ENCODE measurements around the gene FOXC2.

The FOXC2 gene

DNA sequence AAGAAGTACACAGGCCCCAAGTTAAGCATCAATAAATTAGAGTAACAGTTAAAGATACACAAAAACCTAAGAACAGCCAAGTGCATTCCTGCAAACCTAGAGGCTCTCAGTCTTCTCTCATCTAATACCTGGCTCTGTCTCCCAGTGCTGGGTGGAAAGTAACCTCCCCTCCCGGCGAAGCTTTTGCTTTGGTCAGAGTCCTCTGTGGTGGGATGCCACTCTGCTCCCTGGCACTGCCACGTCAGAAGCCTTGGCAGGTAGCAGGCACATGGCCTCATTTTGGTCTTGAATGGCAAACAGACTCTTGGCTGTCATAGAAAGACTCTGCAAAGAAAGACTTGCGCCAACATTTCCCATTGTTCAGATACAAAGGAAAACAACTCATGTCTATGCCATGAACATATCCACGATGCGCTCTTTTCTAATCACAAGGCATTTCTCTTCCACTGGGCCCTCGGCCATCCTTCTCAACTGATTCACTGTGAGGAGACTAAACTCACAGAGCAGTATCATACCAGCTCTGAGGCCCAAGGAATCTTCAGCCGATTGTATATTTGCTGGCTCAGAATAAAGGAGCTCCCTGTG, 32.8 kb upstream of the FOXC2 start:
- no peak for DNase-seq

DNA sequence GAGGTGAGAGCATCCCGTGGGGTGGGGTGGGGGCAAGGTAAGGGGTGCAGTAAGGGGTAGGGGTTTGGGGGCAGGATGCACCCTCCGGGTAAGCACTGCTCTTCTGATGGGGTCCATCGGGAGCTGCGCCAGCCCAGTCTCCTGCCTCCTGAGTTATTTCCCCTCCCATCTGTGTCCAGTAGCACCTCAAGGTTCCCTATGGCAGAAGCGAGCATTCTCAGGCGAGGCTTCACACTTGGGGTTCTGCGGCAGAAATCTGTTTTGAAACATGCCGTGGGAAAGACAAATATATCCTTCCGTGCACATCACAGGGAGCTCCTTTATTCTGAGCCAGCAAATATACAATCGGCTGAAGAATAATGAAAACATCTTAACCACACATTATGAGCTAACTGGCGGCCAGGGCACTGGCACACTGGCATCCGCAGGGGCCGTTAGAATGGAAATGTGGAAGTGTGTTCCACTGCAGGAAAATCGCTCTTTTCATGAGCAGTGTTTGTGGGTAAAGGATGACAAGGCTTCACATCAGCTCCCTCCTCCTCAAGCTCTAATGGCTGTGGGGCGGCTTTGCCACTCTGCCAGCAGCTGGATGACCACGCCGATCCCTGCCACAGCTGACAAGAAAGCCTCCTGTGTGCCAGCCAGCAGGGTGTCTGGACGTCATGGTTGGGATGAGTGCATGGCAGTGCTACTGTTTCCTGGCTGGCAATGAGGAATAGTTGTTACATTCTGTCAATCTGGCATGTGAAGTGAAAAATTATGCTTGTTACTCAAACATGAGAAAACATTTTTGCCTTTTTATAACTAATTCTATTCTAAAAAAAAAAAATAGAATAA, 31.6 kb upstream of the FOXC2 start:
- no peak for DNase-seq

GRCh38 chr16:86536621-86537020, 30.0 kb upstream of the FOXC2 start:
- DNase-seq = no peak

DNA sequence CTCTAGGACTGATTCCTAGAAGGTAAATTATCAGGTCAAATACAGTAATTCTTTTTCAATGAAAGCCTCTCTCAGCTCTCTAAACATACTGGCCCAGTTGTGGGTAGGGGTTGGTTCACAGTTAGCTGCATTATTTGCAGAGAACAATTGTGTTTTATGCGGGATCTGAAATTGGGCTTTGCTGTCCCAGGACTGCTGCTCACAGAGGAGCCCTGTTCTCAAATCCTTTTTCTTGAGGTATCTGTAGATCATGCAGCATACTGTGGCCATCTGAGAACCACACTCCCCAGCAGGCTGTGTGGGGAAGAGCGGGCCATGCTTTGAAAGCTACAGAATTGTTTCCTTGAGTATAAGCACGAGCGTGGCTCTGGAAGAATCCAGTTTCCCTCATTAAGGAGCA, 29.1 kb upstream of the FOXC2 start:
- DNase-seq = no peak

DNA sequence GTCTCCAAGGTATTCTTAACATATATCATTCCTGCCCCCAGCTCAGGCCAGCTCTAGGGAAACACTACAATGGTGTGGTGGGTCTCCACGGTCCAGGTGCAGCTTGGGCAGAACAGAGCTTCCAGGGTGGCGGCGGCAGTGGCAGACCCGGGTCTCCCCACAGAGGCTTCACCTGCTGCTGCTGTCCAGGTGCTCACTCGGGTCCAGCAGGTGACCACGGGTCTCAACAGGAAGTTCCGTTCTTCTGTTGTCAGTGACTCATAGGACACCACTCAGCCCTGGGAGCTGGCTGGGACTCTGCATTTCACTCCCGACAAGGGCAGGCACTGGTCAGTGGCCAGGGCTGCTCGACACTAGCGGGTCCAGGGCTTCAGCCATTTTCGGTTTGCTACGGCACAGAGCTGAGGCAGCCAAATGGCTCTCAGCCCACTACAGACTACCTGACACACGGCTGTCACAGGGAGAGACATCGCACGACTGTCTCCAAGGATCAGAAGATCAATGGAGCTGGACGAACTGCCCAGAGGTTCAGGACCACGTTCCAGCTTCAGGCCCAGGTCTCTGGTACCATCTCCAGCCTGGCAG, 28.3 kb upstream of the FOXC2 start:
- DNase-seq = no peak

DNA sequence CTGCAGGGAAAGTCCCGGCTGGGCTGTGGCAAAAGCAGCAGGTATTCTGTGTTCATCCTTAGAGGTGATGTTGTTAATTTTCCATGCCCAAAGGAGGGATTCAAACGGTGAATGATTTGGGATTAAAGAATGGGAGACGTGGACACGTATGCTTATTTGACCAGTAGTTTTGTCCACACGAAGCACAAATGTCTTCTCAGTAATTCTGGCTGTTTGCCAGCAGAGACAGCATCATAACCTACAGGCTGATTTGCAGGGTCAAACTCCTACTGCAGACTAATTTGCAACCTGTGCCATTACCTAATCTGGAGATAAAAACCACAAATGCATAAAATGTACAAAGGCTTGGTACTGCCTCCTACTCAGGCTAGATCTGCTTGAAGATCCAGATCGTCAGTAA, 25.7 kb upstream of the FOXC2 start:
- peak in 1 of 2 experiments; percentile 2 for DNase-seq

GRCh38 chr16:86541560-86541959, 25.1 kb upstream of the FOXC2 start:
- DNase-seq = no peak

DNA sequence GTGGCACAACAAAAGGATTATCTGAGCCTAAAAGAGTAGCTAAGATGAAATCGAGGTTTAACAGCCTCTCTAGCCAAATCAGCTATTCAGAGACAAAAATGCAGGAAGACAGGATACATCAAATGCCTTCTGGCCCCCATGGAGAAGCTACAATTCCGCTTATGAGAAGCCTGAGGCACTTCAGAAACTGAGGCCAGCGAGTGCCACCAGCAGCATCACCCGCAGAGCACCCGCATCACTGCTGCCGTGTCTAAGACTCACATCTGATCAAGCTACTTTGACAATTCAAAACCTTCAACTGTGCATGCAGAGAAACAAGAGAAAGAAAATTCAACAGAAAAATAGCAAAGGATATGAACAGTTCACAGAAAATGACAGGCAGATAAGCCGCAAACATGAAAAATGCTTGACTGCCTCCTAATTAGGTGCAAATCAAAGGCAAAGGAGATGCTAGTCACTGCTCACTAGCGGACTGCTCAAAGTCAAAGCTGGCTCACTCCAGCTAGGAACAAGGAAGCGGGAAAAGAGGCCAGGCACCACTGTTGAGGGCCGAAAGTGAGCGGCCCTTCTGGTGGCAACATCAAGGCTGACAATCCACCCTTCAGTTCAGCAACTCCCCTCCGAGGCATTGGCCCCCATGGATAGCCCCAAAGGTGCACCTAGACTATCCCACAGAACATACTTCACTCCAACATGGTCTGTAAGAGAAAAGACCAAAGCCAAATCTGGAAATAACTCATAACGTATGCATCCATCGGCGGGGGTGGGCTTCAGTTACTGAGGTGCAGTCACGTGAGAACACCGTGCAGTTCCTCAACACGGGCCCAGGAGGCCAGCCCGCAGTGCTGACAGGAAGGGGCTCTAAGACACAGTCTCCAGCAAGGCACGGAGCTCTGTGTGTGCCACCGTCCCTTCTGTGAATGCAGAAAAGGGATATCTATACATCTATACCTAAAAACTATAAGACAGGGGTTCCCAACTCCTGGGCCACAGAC, 23.6 kb upstream of the FOXC2 start:
- DNase-seq = no peak

DNA sequence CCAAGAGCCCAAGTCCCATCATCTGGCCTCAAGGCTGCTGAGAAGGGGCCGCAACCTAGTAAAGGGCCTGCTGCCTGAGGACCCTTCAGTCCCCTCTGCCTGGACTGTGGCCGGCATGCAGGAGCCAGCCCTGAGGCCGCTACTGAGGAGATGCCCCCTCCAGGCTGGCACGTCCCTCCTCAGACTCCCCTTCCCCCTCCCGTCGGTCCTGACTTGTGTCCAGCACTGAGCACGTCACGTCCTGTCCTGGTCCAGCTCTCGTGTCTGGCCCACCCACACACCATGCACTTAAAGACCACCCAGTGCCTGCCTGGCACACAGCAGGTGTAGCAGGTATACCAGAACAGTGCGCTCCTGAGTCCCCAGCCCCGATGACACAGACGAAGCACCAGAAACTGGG, 21.1 kb upstream of the FOXC2 start:
- DNase-seq = no peak

DNA sequence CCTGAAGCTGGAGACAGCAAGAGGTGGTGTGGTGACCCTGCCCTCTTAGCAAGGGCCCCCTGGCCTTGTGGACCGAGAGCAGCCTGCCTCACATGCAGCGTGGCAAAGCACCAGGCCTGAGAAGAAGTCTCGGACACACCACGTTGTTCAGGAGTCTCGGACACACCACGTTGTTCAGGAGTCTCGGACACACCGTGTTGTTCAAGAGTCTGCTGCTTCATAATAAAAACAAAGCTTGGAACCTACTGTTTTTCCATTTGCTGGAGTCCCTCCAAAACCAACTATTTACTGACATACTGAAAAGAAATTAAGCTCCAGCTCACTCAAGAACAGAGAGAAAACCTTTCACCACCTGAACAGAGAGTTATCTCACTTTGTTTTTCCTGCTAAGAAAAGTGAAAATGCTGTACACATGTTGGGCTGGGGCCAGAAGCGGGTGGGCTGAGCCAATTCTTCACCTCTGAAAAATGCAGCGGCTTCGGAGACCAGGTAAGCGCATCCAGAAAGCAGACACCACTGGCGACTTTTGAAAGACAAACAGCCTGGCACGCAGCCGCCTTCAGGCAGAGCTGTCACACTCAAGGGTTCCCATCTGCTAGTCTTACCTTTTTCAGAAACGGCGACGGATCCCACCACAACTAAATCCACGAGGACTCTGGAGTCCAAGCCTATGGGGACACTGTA, 20.5 kb upstream of the FOXC2 start:
- DNase-seq = no peak

DNA sequence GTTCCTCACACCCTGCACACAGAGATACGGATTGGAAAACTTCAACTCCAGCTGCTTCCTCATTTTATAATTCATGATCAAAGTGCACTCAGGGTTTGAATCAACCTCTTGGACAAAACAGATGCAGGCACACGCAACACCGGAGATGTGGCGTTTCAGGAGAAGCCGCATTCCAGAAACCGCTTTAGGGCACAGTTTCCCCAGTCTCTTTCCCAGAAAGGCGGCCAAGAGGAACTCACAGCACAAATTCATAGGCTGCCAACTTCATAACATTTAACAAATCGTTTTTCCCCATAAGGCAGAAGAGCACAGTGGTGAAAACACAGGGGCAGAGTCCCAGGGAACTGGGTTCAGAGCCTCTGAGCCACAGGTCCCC, 20.0 kb upstream of the FOXC2 start:
- no peak for DNase-seq

DNA sequence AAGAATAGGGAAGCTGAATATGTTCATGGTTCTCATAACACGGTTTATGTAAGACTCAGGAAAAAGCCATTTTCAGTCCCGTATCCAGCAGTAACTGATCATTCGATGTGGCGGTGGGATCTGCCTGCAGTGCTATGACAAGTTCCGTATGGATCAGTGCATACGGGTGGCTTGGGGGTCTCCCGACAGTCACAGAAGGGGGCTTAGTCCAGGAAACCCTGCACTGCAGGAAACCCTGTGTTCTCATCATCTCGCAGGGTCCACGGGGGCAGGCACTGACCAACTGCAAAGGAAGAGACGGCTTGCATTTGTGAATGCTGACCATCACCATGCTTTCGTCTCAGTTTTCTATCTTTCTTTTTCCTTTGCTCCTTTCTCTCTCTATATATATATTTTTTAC, 19.3 kb upstream of the FOXC2 start:
- no peak for DNase-seq

DNA sequence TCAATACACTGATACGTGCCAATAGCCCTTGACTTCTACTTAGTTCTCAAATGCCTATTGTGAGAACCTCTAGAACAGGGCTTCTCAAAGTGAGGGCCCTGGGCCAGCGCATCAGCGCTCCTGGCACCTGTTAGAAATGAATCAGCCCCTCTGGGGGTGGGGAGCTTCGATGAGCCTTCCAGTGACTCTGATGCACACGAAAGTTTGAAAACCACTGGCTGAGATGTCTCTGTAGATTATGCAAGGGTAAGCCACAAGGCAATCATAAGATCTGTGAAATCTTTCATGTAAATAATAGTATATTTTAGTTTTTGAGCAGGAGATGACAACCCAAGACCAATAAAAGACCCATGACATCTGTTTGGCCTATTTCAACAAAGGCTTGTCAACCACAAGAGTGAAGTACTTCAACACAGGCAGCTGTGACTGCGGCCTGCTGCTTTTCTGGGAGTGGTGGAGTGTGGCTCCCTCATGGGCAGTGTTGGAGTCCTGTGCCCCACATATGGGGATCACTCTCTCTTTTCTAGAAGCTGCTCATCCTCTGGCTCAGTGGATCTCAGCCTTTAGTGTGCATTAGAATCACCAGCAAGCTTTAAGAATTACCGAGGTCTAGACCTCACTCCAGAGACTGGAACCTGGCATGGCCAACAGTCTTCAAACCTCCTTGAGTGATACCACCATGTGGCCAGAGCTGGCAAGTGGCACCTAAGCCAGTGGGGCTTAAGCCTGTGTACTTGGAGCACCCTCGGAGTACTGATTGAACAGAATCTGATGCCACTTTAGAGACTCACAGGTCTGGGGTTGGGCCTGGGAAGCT, 17.3 kb upstream of the FOXC2 start:
- DNase-seq = no peak

DNA sequence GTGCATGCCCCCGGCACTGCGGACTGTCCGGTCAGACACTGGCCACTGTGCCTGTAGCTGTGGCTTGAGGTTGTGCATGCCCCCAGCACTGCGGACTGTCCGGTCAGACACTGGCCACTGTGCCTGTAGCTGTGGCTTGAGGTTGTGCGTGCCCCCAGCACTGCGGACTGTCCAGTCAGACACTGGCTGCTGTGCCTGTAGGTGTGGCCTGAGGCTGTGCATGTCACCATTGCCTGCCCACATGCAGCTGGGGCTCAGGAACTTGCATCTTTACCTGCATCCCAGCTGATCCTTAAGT, 16.8 kb upstream of the FOXC2 start:
- no peak for DNase-seq

- DNase-seq = no peak
These were observed 16.3 kb upstream of the FOXC2 start for GRCh38 chr16:86550281-86550680.

DNA sequence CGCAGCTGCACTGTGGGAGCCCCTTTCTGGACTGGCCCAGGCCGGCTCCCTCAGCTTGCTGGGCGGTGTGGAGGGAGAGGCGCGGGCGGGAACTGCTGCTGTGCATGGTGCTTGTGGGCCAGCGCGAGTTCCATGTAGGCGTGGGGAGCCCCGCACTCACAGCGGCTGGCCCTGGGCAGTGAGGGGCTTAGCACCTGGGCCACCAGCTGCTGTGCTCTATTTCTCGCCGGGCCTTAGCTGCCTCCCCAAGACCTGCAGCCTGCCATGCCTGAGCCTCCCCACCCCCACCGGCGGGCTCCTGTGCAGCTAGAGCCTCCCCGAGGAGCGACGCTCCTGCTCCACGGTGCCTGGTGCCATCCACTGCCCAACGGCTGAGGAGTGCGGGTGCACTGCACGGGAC, 13.3 kb upstream of the FOXC2 start:
- no peak for DNase-seq

DNA sequence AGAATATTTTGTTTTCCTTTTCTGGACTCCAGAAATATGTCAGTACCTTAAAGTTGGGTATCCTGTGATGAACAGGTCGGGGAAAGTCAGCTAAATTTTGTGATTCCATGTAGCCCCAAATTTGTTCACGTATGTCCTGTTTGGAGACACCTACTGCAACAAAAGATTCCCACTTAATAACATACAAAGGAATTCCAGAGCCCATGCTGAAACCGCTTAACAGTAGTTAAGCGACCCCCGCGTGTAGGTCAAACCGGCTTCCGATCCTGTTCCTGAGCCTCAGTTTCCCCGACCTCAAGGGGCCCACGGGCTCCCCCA, 12.1 kb upstream of the FOXC2 start:
- DNase-seq = no peak

GRCh38 chr16:86554917-86555703, 11.5 kb upstream of the FOXC2 start, which contains the start of gene MTHFSD:
Gene MTHFSD, minus strand, starts transcription at chr16:86555235. Its CDS starts 51 bp downstream, at chr16:86555184.
- DNase-seq = peak; percentile 51 to 88

DNA sequence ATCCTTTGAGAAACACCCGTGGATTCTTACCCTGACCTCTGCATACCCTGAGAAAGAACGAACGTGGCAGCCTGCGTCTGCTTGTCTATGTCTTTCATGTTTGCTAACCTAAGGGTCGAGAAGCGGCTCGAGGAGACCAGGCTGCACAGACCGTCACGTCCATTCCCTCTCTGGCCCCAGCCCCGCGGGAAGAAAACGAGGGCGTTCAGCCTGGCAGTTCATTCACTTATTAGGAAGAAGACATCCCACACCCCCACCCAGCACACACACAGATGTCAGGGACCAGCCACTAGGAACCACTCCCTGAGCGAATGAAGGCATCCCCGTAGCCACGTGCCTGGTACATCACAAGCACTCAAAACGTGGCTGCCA, 10.9 kb upstream of the FOXC2 start:
- DNase-seq = no peak

DNA sequence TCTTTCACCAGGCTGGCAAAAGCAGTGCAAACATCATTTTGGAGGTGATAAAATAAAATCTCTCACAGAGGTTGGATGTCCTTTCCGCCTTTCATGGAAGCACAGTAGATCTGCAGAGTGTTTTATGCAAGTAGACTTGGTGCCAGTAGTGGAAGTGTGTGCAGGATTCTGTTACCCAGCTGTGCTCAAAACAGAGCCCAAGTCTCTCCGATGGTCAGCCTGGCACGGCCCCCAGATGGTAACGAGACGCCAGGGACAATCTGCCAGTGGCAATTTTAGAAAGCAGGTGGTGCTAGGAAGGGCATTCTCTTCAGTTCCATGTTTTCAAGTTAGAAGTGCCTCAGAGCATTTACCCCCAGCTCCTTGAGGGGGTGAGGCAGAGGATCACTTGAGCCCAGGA, 10.1 kb upstream of the FOXC2 start:
- no peak for DNase-seq

DNA sequence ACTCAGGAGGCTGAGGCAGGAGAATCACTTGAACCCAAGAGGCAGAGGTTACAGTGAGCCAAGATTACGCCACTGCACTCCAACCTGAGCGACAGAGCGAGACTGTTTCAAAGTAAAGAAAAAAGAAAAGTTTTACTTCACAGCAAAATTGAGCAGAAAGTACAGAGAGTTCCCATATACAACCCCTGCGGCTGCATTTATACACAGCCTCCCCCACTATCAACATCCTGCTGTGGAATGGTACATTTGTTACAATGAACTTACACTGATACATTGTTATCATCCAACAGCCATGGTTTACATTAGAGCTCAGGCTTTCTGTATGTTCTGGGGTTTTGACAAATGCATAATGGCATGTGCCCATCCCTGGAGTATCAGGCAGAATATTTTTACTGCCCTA, 9.0 kb upstream of the FOXC2 start:
- no peak for DNase-seq
